Measurements from ENCODE around the gene RPTOR. TPM values are rescaled to one million over a fixed set of nuclear protein-coding genes. Genes with fewer than 3 reads are reported as not detected.

Gene RPTOR
- total RNA-seq, 1 experiment from 2014 or later = 25.1 TPM

DNA sequence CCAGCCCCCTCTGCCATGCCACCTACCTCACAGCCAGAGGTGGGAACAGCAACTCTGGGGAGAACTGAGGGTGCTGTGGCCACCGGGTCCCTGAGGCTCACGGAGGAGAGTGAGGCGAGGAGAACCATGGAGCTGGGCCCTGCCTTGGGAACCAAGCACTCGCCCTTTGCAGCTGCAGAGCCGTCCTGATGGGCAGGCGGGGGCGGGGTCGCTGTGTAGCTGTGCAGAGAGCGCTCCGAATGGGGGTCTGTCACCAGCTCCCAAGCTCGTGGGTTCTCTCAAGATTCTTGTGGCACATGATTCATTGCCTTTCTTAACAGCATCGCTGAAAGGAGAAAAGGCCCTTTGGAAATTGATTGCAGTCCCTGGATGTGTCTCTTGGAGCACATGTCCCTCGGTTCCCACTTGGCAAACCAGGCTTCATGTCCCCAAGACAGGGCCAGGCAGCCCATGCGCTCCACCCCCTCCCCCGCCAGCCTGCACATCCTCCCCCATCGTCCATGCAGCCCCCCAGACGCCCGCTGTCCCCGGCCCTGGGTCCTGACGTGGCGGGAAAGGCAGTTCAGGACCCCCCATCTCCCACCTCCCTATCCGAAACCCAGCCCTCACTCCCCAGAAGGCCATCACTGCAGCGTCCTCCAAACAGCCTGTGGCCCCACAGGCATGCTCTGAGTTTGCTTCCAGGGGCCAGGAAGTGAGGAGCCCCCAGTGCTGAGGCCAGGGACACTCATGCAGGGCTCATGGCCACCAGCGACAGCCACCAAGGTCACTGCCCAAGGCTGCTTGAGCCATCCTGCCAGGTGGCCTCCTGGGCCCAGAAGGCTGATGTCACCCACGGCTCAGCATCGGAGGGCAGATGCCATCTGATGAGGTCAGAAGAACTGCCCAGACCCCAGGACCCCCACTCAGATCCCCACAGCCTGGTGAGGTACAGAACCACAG is 426.4 kb downstream of the RPTOR start:
- no peak overlapping the region for H3K56ac ChIP-seq (ENCODE audit: insufficient read length, low read depth, low read length)
- no peak overlapping the region for H4K5ac ChIP-seq (ENCODE audit: insufficient read length, low read depth, low read length)
- no peak overlapping the region for H2BK120ac ChIP-seq (ENCODE audit: low read depth, low read length, poor library complexity, severe bottlenecking)
- no peak overlapping the region for H3T11ph ChIP-seq (ENCODE audit: low read length)
- H3K14ac ChIP-seq (ENCODE audit: insufficient read depth, low read length) = no peak overlapping the region; the same call in 1 of the 2 replicates
- H3K79me1 ChIP-seq (ENCODE audit: insufficient read depth, low read depth, low read length, poor library complexity, severe bottlenecking) = no peaks in the 10 kb centered on the region
- H3K4me3 Mint-ChIP-seq = no peak overlapping the region
- H2BK12ac ChIP-seq (ENCODE audit: insufficient read length, low read depth, low read length) = no peak overlapping the region
- H3K9me3 ChIP-seq (ENCODE audit: control insufficient read depth, low read depth, low read length) = no peaks in the 10 kb centered on the region
- no peak for DNase-seq
- H3K27me3 Mint-ChIP-seq (ENCODE audit: low read depth) = peaks cover 3% of the 10 kb centered on the region
- peaks cover 5 to 6% of the 10 kb centered on the region in 2 experiments for H3K4me1 Mint-ChIP-seq
- H3K4ac ChIP-seq (ENCODE audit: low read depth, low read length) = no peak overlapping the region
- no peak overlapping the region for H4K8ac ChIP-seq (replicated peaks; ENCODE audit: insufficient read length, low read depth, low read length)
- H3K36me3 Mint-ChIP-seq (ENCODE audit: insufficient read depth in 1 of 3, low read depth in 3 of 3) = peaks cover 0 to 2% (median 2%) of the 10 kb centered on the region in 3 experiments; a peak in 2 of 7 replicates
- H3K23me2 ChIP-seq (ENCODE audit: insufficient read length, low read depth, low read length, poor library complexity, severe bottlenecking) = no peaks in the 10 kb centered on the region
- no peaks in the 10 kb centered on the region for H3K27me3 ChIP-seq (ENCODE audit: insufficient read depth, low read length)
- no peaks in the 10 kb centered on the region; a peak in 1 of 5 replicates for H3K9me3 Mint-ChIP-seq
- no peak overlapping the region; a peak in 1 of 7 replicates for H3K27ac Mint-ChIP-seq
- H3K79me2 ChIP-seq (ENCODE audit: insufficient read depth, low read length) = no peaks in the 10 kb centered on the region
- H2BK5ac ChIP-seq (ENCODE audit: insufficient read length, low read length) = no peak overlapping the region
- no peak overlapping the region for H3K23ac ChIP-seq (ENCODE audit: insufficient read length, low read depth, low read length)
- H3K18ac ChIP-seq (ENCODE audit: insufficient read length, low read depth, low read length) = no peak overlapping the region
- H2AFZ ChIP-seq (ENCODE audit: low read length) = no peak overlapping the region
- H3K4me1 ChIP-seq (ENCODE audit: insufficient read depth, low read length) = no peaks in the 10 kb centered on the region
- no peak overlapping the region for H3K27ac ChIP-seq (ENCODE audit: insufficient read length, low read depth, low read length)
- H3K4me2 ChIP-seq (ENCODE audit: insufficient read depth, insufficient read length, low read length) = no peak overlapping the region
- WGBS (ENCODE audit: extremely low coverage, insufficient read length, low lambda C conversion rate) = no CpG with 5 or more reads among the region's 26 CpGs
- H4K91ac ChIP-seq (ENCODE audit: insufficient read length, low read depth, low read length) = no peak overlapping the region
- no peaks in the 10 kb centered on the region for H4K20me1 ChIP-seq (ENCODE audit: control insufficient read depth, insufficient read depth, insufficient read length)
- H3K9ac ChIP-seq (ENCODE audit: extremely low read depth, insufficient read length, low read length) = no peak overlapping the region
- H2AK5ac ChIP-seq (ENCODE audit: insufficient read length, low read length) = no peak overlapping the region
- H2BK20ac ChIP-seq (ENCODE audit: low read depth, low read length, poor library complexity, severe bottlenecking) = no peak overlapping the region
- H2BK15ac ChIP-seq (ENCODE audit: low read depth, low read length) = no peak overlapping the region
- TF ChIP-seq, protein P1, sequence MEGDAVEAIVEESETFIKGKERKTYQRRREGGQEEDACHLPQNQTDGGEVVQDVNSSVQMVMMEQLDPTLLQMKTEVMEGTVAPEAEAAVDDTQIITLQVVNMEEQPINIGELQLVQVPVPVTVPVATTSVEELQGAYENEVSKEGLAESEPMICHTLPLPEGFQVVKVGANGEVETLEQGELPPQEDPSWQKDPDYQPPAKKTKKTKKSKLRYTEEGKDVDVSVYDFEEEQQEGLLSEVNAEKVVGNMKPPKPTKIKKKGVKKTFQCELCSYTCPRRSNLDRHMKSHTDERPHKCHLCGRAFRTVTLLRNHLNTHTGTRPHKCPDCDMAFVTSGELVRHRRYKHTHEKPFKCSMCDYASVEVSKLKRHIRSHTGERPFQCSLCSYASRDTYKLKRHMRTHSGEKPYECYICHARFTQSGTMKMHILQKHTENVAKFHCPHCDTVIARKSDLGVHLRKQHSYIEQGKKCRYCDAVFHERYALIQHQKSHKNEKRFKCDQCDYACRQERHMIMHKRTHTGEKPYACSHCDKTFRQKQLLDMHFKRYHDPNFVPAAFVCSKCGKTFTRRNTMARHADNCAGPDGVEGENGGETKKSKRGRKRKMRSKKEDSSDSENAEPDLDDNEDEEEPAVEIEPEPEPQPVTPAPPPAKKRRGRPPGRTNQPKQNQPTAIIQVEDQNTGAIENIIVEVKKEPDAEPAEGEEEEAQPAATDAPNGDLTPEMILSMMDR (conservative IDR thresholded peaks at IDR 0.05) = no peak

Measured in H9 (cell line).